Cardiac fibroblast (primary cell): ENCODE measurements around the gene SH2B3.
"Not testable (repeated sequence)": the region's sequence is repeated elsewhere in the genome, so short reads cannot be mapped to it uniquely, and the experiment has no call there.

ENCODE experiments used
- DNase-seq, 2 donors: peaks; one replicate each; pipeline versions ENCODE4 v3.0.0 to v3.0.0-alpha.2; 2010; ENCODE audit warnings: low read depth in 2 of 2
- H3K4me3 ChIP-seq, 2 donors: replicated peaks in 1 of 2; 1 replicate in 1 of 2; 2 replicates in 1 of 2; pipeline ENCODE4 v1.5.1; 2011; ENCODE audit warnings: low read depth in 2 of 2, low read length in 2 of 2, mild to moderate bottlenecking in 2 of 2, moderate library complexity in 1 of 2
- CTCF ChIP-seq: IDR thresholded peaks from one replicate; pipeline ENCODE4 v1.5.1; 2011; ENCODE audit warnings: low read depth, mild to moderate bottlenecking, low read length, inconsistent platforms

The SH2B3 gene

GRCh38 chr12:111396726-111397445, 8.8 kb upstream of the SH2B3 start:
- peak; percentile 95 for TF ChIP-seq CTCF
- peak overlapping the region in 1 of 2 donors; percentile 36 for H3K4me3 ChIP-seq

DNA sequence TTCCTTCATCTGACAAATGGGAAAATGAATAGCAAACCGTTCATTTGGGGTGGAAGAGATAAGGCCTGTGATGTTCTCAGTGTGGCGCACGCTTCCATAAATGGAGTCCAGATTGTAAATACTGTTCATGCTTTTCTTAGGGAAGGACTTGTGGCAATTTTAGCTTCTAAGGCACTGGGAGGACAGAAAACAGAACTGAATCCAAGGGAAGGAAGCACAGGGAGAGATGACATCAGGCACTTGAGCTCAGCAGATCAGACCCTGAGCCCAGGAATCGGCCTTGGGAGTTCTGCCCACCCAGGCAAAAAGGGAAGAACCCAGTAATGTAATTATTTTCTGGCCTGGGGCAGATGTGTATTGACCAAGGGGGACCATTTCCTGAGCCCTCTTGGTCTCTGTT, 7.2 kb upstream of the SH2B3 start:
- TF ChIP-seq CTCF: no peak
- no peak for DNase-seq
- H3K4me3 ChIP-seq: no peak overlapping the region

More at GRCh38 chr12:111396726-111397445, 8.8 kb upstream of the SH2B3 start:
- DNase-seq: peak; percentile 85

DNA sequence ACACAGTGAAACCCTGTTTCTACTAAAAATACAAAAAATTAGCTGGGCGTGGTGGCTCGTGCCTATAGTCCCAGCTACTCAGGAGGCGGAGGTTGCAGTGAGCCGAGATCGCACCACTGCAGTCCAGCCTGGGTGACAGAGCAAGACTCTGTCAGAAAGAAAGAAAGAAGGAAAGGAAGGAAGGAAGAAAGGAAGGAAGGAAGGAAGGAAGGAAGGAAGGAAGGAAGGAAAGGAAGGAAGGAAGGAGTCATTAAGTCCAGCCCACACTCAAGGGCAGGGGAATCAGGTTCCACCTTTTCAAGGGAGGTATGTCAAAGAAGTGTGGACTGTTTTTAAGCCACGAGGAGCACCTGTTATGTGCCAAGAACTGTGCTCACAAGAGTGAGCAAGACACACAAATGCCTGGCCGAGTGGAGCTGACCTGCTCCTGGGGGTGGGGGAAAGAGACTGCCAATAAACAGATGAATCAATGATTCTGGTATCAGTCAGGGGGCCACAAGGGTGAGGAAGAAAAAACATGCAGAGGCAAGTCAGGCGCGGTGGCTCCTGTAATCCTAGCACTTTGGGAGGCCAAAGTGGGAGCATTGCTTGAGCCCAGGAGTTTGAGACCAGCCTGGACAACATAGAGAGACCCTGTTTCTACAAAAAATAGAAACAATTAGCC, 5.8 kb upstream of the SH2B3 start:
- not testable (repeated sequence) for H3K4me3 ChIP-seq, DNase-seq

- no peak for TF ChIP-seq CTCF
- no peak for DNase-seq
- no peak overlapping the region for H3K4me3 ChIP-seq
Observed at GRCh38 chr12:111401167-111401605, 4.5 kb upstream of the SH2B3 start.

- not testable (repeated sequence) for H3K4me3 ChIP-seq, DNase-seq
Observed at GRCh38 chr12:111402490-111402824, 3.3 kb upstream of the SH2B3 start.

GRCh38 chr12:111404362-111405148, 1.2 kb upstream of the SH2B3 start:
- no peak for TF ChIP-seq CTCF
- DNase-seq: peak in 1 of 2 donors; percentile 35
- peak overlapping the region; percentile 52 to 76 for H3K4me3 ChIP-seq

DNA sequence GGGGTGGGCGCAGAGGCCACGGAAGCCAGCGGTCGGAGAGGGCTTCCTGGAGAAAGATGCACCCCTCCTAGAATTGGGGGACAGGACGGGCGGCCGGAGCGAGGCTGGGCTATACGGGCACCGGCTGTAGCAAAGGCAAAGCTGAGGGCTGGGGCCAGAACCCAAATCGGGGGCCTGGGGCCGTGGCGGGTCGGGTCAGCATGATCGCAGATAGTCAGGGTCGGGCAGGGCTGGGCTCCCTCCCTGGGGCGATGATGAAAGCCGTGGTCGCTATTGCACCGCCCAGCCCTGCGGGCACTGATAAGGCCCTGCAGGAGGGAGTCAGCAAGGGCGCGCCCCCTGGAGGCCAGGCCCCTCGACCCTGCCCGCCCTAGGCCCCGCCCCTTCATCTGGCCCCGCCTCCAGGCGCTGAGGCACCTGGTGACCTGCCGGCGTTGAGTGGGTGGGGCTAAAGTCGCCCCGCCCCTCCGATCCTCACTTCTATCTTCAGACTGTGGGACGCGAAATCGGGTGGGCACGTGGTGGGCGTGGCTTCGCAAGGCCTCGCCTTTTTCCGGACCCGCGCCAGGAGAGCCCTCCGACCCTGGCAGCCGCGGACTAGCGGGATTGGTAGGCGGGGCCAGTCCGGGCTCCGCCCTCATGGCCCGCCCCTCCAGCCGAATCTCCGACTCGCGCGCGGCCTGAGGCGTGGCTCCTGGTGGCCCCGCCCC, 419 bp upstream of the SH2B3 start:
- peak; percentile 90 to 94 for DNase-seq
- H3K4me3 ChIP-seq: peak overlapping the region; percentile 52 to 76
- peak; percentile 20 for TF ChIP-seq CTCF
